ENCODE results near the gene MAPKAPK3. TPM values are rescaled to one million over a fixed set of nuclear protein-coding genes. Genes with fewer than 3 reads are reported as not detected.

MAPKAPK3 gene
- total RNA-seq, 1 donor from 2014 or later = 27.4 TPM

- no peak for DNase-seq (ENCODE audit: low spot score)
Observed at GRCh38 chr3:50626401-50626800, 9.4 kb downstream of the MAPKAPK3 start.

GRCh38 chr3:50627407-50628051 is 10.6 kb downstream of the MAPKAPK3 start:
- no peak for DNase-seq (ENCODE audit: low spot score)

GRCh38 chr3:50628601-50629000 is 11.7 kb downstream of the MAPKAPK3 start:
- no peak for DNase-seq (ENCODE audit: low spot score)

- DNase-seq (ENCODE audit: low spot score) = no peak
Observed at GRCh38 chr3:50630394-50630793, 13.4 kb downstream of the MAPKAPK3 start.

GRCh38 chr3:50630877-50631276 is 13.9 kb downstream of the MAPKAPK3 start:
- no peak for DNase-seq (ENCODE audit: low spot score)

GRCh38 chr3:50632450-50632849 is 15.5 kb downstream of the MAPKAPK3 start:
- DNase-seq (ENCODE audit: low spot score) = no peak

- no peak for DNase-seq (ENCODE audit: low spot score)
Observed at GRCh38 chr3:50633230-50633790, 16.4 kb downstream of the MAPKAPK3 start.

GRCh38 chr3:50635066-50635465 is 18.1 kb downstream of the MAPKAPK3 start:
- no peak for DNase-seq (ENCODE audit: low spot score)

GRCh38 chr3:50637011-50637410 is 20.1 kb downstream of the MAPKAPK3 start:
- no peak for DNase-seq (ENCODE audit: low spot score)

GRCh38 chr3:50637945-50638344 is 21.0 kb downstream of the MAPKAPK3 start:
- DNase-seq (ENCODE audit: low spot score) = no peak

GRCh38 chr3:50639055-50639494 is 22.1 kb downstream of the MAPKAPK3 start:
- no peak for DNase-seq (ENCODE audit: low spot score)

- no peak for DNase-seq (ENCODE audit: low spot score)
Observed at GRCh38 chr3:50642382-50642781, 25.4 kb downstream of the MAPKAPK3 start.

GRCh38 chr3:50644561-50644960 is 27.6 kb downstream of the MAPKAPK3 start:
- DNase-seq (ENCODE audit: low spot score) = no peak

- DNase-seq (ENCODE audit: low spot score) = no peak
Observed at GRCh38 chr3:50645378-50645777, 28.4 kb downstream of the MAPKAPK3 start.

GRCh38 chr3:50648313-50648712 is 31.4 kb downstream of the MAPKAPK3 start:
- no peak for DNase-seq (ENCODE audit: low spot score)

GRCh38 chr3:50648944-50649343 is 32.0 kb downstream of the MAPKAPK3 start:
- no peak for DNase-seq (ENCODE audit: low spot score)

GRCh38 chr3:50649451-50649931 is 32.5 kb downstream of the MAPKAPK3 start:
- DNase-seq (ENCODE audit: low spot score) = no peak

- DNase-seq (ENCODE audit: low spot score) = no peak
Observed at GRCh38 chr3:50650018-50650417, 33.1 kb downstream of the MAPKAPK3 start.

- DNase-seq (ENCODE audit: low spot score) = no peak
Observed at GRCh38 chr3:50651445-50651844, 34.5 kb downstream of the MAPKAPK3 start.

GRCh38 chr3:50651920-50652529 is 35.1 kb downstream of the MAPKAPK3 start:
- DNase-seq (ENCODE audit: low spot score) = no peak

- no peak for DNase-seq (ENCODE audit: low spot score)
Observed at GRCh38 chr3:50652709-50653108, 35.8 kb downstream of the MAPKAPK3 start.

GRCh38 chr3:50653937-50654595 is 37.1 kb downstream of the MAPKAPK3 start:
- DNase-seq (ENCODE audit: low spot score) = no peak

Data from mucosa of gallbladder (tissue), 1 donor.